H1 (cell line): ENCODE measurements around the gene CPSF4. TPM values are rescaled to one million over a fixed set of nuclear protein-coding genes. Genes with fewer than 3 reads are reported as not detected.

Experiments used
- CTCF ChIA-PET: fragments of 300-600 bp; sonication (Branson Sonifier 250); formaldehyde crosslinking; loops from one replicate; lab custom pipeline; 2021; ENCODE audit not compliant: partially characterized antibody; lab: Charles Lee
- POLR2A ChIA-PET: fragments of 300-600 bp; sonication (Branson Sonifier 250); formaldehyde crosslinking; loops from one replicate; lab custom pipeline; 2021; ENCODE audit warnings: inconsistent platforms; ENCODE audit not compliant: partially characterized antibody; lab: Charles Lee
- DNase-seq, 2 experiments: peaks; one replicate each; pipeline versions ENCODE4 v3.0.0 to v3.0.0-alpha.2; 2010 to 2022; ENCODE audit warnings: low spot score in 2 of 2, low read depth in 1 of 2, mixed read lengths in 1 of 2
- FAIRE-seq: peaks from 2 replicates; lab custom pipeline; 2011; peaks lifted over from hg19 to GRCh38; lab: Jason Lieb, UNC
- H2AFZ ChIP-seq: 2 replicates; pipeline ENCODE4 v1.8.1; 2012; ENCODE audit warnings: low read length, inconsistent platforms
- H2AK5ac ChIP-seq: 2 replicates; pipeline ENCODE4 v1.6.1; 2013; ENCODE audit warnings: low read depth, low read length
- H2BK120ac ChIP-seq: replicated peaks from 2 replicates; pipeline ENCODE3; 2013; ENCODE audit warnings: low read depth, low read length, inconsistent platforms
- H2BK12ac ChIP-seq: 2 replicates; pipeline ENCODE4 v1.6.1; 2013; ENCODE audit warnings: low read depth, low read length
- H2BK15ac ChIP-seq: 2 replicates; pipeline ENCODE4 v1.6.1; 2013; ENCODE audit warnings: low read length
- H2BK20ac ChIP-seq: 2 replicates; pipeline ENCODE4 v1.6.1; 2013; ENCODE audit warnings: low read length
- H2BK5ac ChIP-seq: 2 replicates; pipeline ENCODE4 v1.6.1; 2013; ENCODE audit warnings: low read depth, low read length
- H3K14ac ChIP-seq: 2 replicates; pipeline ENCODE4 v1.6.1; 2013; ENCODE audit warnings: inconsistent platforms; ENCODE audit not compliant: insufficient read length
- H3K18ac ChIP-seq: 2 replicates; pipeline ENCODE4 v1.6.1; 2013; ENCODE audit warnings: low read length; ENCODE audit errors: extremely low read depth
- H3K23ac ChIP-seq: 2 replicates; pipeline ENCODE4 v1.6.1; 2013; ENCODE audit warnings: inconsistent platforms; ENCODE audit not compliant: insufficient read length
- H3K23me2 ChIP-seq: 2 replicates; pipeline ENCODE4 v1.6.1; 2013; ENCODE audit warnings: low read depth, low read length
- H3K27ac ChIP-seq: 2 replicates; pipeline ENCODE4 v1.6.1; 2011; ENCODE audit warnings: low read depth, low read length, inconsistent platforms
- H3K27me3 ChIP-seq, 4 experiments: replicated peaks in 1 of 4; 1 replicate in 1 of 4; 2 replicates in 3 of 4; pipeline versions ENCODE4 v1.6.1 to v1.8.1; 2011 to 2013; ENCODE audit warnings: low read length in 3 of 4, mild to moderate bottlenecking in 3 of 4, inconsistent platforms in 2 of 4, mixed read lengths in 2 of 4, moderate library complexity in 1 of 4; ENCODE audit not compliant: control insufficient read depth in 3 of 4, insufficient read depth in 3 of 4; ENCODE audit errors: extremely low read depth in 1 of 4
- H3K36me3 ChIP-seq, 4 experiments: 2 replicates each; pipeline versions ENCODE4 v1.6.1 to v1.8.1; 2011 to 2013; ENCODE audit warnings: mild to moderate bottlenecking in 4 of 4, low read length in 3 of 4, moderate library complexity in 2 of 4, control low read depth in 1 of 4, inconsistent platforms in 1 of 4; ENCODE audit not compliant: insufficient read depth in 4 of 4, control insufficient read depth in 2 of 4
- H3K4ac ChIP-seq: replicated peaks from 2 replicates; pipeline ENCODE3; 2013; ENCODE audit warnings: low read length, low read depth, mixed read lengths, inconsistent platforms; ENCODE audit not compliant: insufficient read length
- H3K4me1 ChIP-seq, 4 experiments: replicated peaks in 1 of 4; 1 replicate in 1 of 4; 2 replicates in 3 of 4; pipeline versions ENCODE4 v1.6.1 to v1.8.1; 2011 to 2013; ENCODE audit warnings: low read length in 3 of 4, inconsistent platforms in 2 of 4, mixed read lengths in 1 of 4; ENCODE audit not compliant: insufficient read depth in 4 of 4, control insufficient read depth in 3 of 4
- H3K4me2 ChIP-seq, 2 experiments: 2 replicates each; pipeline versions ENCODE4 v1.6.1 to v1.8.1; 2011 to 2013; ENCODE audit warnings: low read depth in 2 of 2, low read length in 2 of 2, control low read depth in 1 of 2, inconsistent platforms in 1 of 2, mild to moderate bottlenecking in 1 of 2; ENCODE audit not compliant: insufficient read depth in 1 of 2
- H3K4me3 ChIP-seq, 4 experiments: fragments of 200-600, 300-600 bp in 1 of 4; sonication (generic), shearing (Covaris generic), sonication (Bioruptor Twin) in 1 of 4; 2 replicates each; pipeline versions ENCODE4 v1.5.1 to v1.8.1; 2011 to 2016; ENCODE audit warnings: low read length in 4 of 4, low read depth in 3 of 4, control low read depth in 2 of 4, inconsistent platforms in 2 of 4, mild to moderate bottlenecking in 2 of 4, mixed read lengths in 1 of 4, moderate library complexity in 1 of 4; ENCODE audit not compliant: insufficient read depth in 2 of 4; ENCODE audit errors: extremely low read depth in 1 of 4
- H3K56ac ChIP-seq: replicated peaks from 2 replicates; pipeline ENCODE3; 2013; ENCODE audit warnings: low read depth, mild to moderate bottlenecking, mixed read lengths, low read length, inconsistent platforms; ENCODE audit not compliant: insufficient read length
- H3K79me1 ChIP-seq: 2 replicates; pipeline ENCODE4 v1.6.1; 2013; ENCODE audit warnings: low read depth, low read length, control low read depth
- H3K79me2 ChIP-seq, 2 experiments: 2 replicates each; pipeline versions ENCODE4 v1.6.1 to v1.8.1; 2012 to 2013; ENCODE audit warnings: low read length in 2 of 2, mild to moderate bottlenecking in 2 of 2, inconsistent platforms in 1 of 2; ENCODE audit not compliant: insufficient read depth in 2 of 2, control insufficient read depth in 1 of 2
- H3K9ac ChIP-seq, 4 experiments: replicated peaks in 1 of 4; 1 replicate in 1 of 4; 2 replicates in 3 of 4; pipeline versions ENCODE4 v1.6.1 to v1.8.1; 2011 to 2013; ENCODE audit warnings: low read depth in 3 of 4, low read length in 3 of 4, control low read depth in 2 of 4, mild to moderate bottlenecking in 2 of 4, moderate library complexity in 2 of 4, inconsistent platforms in 1 of 4; ENCODE audit errors: extremely low read depth in 1 of 4
- H3K9me3 ChIP-seq, 2 experiments: 2 replicates each; pipeline versions ENCODE4 v1.6.1 to v1.8.1; 2012 to 2013; ENCODE audit warnings: mild to moderate bottlenecking in 2 of 2, moderate library complexity in 2 of 2, control low read depth in 1 of 2, inconsistent platforms in 1 of 2, low read depth in 1 of 2, low read length in 1 of 2, mixed read lengths in 1 of 2; ENCODE audit not compliant: insufficient read depth in 2 of 2
- H4K20me1 ChIP-seq, 2 experiments: replicated peaks in 1 of 2; 2 replicates each; pipeline versions ENCODE3 to v1.8.1; 2011 to 2013; ENCODE audit warnings: inconsistent platforms in 2 of 2, low read length in 2 of 2, mild to moderate bottlenecking in 1 of 2; ENCODE audit not compliant: insufficient read depth in 2 of 2, control insufficient read depth in 1 of 2
- H4K5ac ChIP-seq: 2 replicates; pipeline ENCODE4 v1.6.1; 2013; ENCODE audit warnings: low read length, low read depth, mixed read lengths, inconsistent platforms; ENCODE audit not compliant: insufficient read length
- H4K8ac ChIP-seq: 2 replicates; pipeline ENCODE4 v1.8.0; 2013; ENCODE audit warnings: mild to moderate bottlenecking, moderate library complexity, low read length, inconsistent platforms; ENCODE audit not compliant: insufficient read depth; ENCODE audit errors: extremely low read depth
- H4K91ac ChIP-seq: replicated peaks from 2 replicates; pipeline ENCODE3; 2013; ENCODE audit warnings: low read length, mixed read lengths, inconsistent platforms; ENCODE audit not compliant: insufficient read length
- ASH2L ChIP-seq: fragments of 200-600, 300-600 bp; sonication (generic); IDR thresholded peaks from one replicate; pipeline ENCODE4 v1.7.1; 2017; ENCODE audit warnings: low read length
- FOSL1 ChIP-seq: IDR thresholded peaks from 2 replicates; pipeline ENCODE4 v1.6.1; 2011; ENCODE audit warnings: mild to moderate bottlenecking, low read depth, low read length, moderate library complexity; ENCODE audit not compliant: insufficient read depth
- POLR2A ChIP-seq, 2 experiments: IDR thresholded peaks; 1 replicate in 1 of 2; 2 replicates in 1 of 2; pipeline ENCODE4 v1.6.1; 2011; ENCODE audit warnings: low read depth in 2 of 2, low read length in 2 of 2, mild to moderate bottlenecking in 2 of 2; ENCODE audit errors: control extremely low read depth in 1 of 2
- POLR2AphosphoS5 ChIP-seq: IDR thresholded peaks from 2 replicates; pipeline ENCODE4 v1.6.1; 2011; ENCODE audit warnings: low read depth, low read length
- SAP30 ChIP-seq: fragments of 300-600 bp; sonication (generic); IDR thresholded peaks from 2 replicates; pipeline ENCODE4 v1.7.1; 2012; ENCODE audit warnings: low read length, moderate library complexity, mild to moderate bottlenecking, inconsistent platforms; ENCODE audit not compliant: insufficient read depth, insufficient replicate concordance
- WGBS, 2 experiments: shearing (Covaris generic) in 1 of 2; methylation state at CpG; one replicate each; pipeline versions ENCODE4 v1.1.6 to v1.1.7; 2013 to 2015; ENCODE audit warnings: low lambda C conversion rate in 2 of 2, mixed read lengths in 2 of 2, inconsistent platforms in 1 of 2, low coverage in 1 of 2, missing lambda C conversion rate in 1 of 2; ENCODE audit not compliant: insufficient replicate concordance in 2 of 2, insufficient coverage in 1 of 2, insufficient read length in 1 of 2; ENCODE audit errors: extremely low coverage in 1 of 2, missing lambda C conversion rate in 1 of 2; 5-methylcytosine and 5-hydroxymethylcytosine counted together
- polyA plus RNA-seq, 7 experiments: library from polyadenylated mRNA; depleted of rRNA in 3 of 7; stranded (reverse) in 5 of 7; unstranded in 2 of 7; fragments of >200 nt in 5 of 7; fragments of 200-250 nt in 2 of 7; gene quantifications; 1 replicate in 5 of 7; 2 replicates in 1 of 7; 4 replicates in 1 of 7; pipeline versions ENCODE4 v1.2.1 to v1.2.3, GENCODE V29; 2011 to 2013; ENCODE audit warnings: missing spikeins in 2 of 7, mixed read lengths in 2 of 7
- total RNA-seq: library from RNA; stranded (reverse); fragmentation: NEBNext Ultra II Directional; extraction: Animal tissue kit (Norgen Biotek cat#: 25700); gene quantifications from 2 replicates; pipeline ENCODE4 v1.2.1, GENCODE V29; 2021

Gene CPSF4
- total and polyA plus RNA-seq, 2 of the 8 experiments (the other 6 are each of a cell fraction or from before 2014, with no cell fraction given): 77.5 to 103 TPM

DNA sequence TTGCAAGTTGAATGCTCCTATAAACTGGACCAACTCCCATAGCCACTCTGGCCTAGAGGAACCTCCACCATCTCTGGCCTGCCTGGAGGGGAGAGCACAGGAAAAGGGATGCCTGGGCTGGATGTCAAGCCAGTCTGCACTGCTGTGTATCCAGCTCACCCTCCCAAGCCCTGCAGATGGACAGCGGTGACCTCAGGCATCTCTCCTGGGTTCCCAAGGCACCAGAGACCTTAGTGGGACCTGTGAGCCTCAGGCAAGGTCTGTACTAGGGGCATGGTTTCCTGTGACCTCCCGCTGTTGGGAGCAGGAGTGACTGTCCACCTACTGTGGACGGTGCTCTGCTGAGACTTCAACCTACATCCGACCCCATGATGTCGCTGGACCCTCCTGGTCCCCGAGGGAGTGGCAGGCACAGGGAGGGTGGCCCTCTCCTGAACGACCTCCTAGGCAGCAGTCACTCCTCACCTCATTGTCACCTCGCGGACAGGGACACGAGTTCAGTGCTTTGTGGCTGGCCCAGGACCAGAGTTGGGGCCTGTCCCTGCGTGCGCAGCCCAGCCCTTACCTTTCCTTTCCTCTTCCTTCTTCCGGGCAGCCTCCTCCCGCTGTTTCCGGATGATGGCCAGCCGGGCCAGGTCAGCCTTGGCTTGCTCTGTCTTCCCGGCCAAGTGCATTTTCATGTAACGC is 41.3 kb upstream of the CPSF4 start:
- Histone ChIP-seq H4K91ac (no peak overlapping the region), H3K23ac (no peak overlapping the region), H3K4me3 (no peak overlapping the region), H4K8ac (no peak overlapping the region; the same call in 1 of the 2 replicates), H3K18ac (no peak overlapping the region), H2BK12ac (no peak overlapping the region), H2BK20ac (no peak overlapping the region), H3K56ac (no peak overlapping the region), H3K79me2 (no peaks in the 10 kb centered on the region), H3K79me1 (no peaks in the 10 kb centered on the region), H4K20me1 (peaks cover 15 to 29% of the 10 kb centered on the region in 2 experiments), H3K23me2 (peaks cover 4% of the 10 kb centered on the region; the same call in 1 of the 2 replicates), H3K27ac (no peak overlapping the region), H2AK5ac (no peak overlapping the region), H3K4me2 (no peak overlapping the region), H2AFZ (no peak overlapping the region), H2BK5ac (no peak overlapping the region), H3K4me1 (peaks cover 0 to 8% (median 4%) of the 10 kb centered on the region in 4 experiments; a peak in 5 of 7 replicates), H3K14ac (no peak overlapping the region), H3K9me3 (no peaks in the 10 kb centered on the region), H2BK15ac (no peak overlapping the region), H3K36me3 (peaks cover 23 to 73% (median 45%) of the 10 kb centered on the region in 4 experiments), H3K4ac (no peak overlapping the region), H2BK120ac (no peak overlapping the region), H3K9ac (no peak overlapping the region), H3K27me3 (no peaks in the 10 kb centered on the region), H4K5ac (no peak overlapping the region)
- FAIRE-seq (no peak), DNase-seq (no peak)
- WGBS, 2 experiments: 91% methylated on average over 17 of the region's 18 CpGs; no CpG with 5 or more reads in 1 of the 2 experiments
- TF ChIP-seq POLR2AphosphoS5 (peak; percentile 70; the same call in 1 of the 2 replicates), POLR2A (IDR thresholded peaks at IDR 0.05; ENCODE audit: control extremely low read depth in 1 of 2, low read depth in 2 of 2, low read length in 2 of 2) (peak; percentile 41 to 51), FOSL1 (no peak), SAP30 (no peak), ASH2L (no peak)
- POLR2A ChIA-PET: interaction anchor here (3.7 to 7.9 kb wide), 2 partner anchors 10 to 12 kb away, joined by 39 to 150 read pairs; partner anchors contain the start of genes BUD31 and PDAP1
- CTCF ChIA-PET: interaction anchor here (1.7 kb wide), 1 partner anchor 22 kb away, joined by 3 read pairs; no protein-coding TSS in a partner anchor
